Endothelial cell (in vitro differentiated cells): ENCODE measurements around the gene MYLK. TPM values are rescaled to one million over a fixed set of nuclear protein-coding genes. Genes with fewer than 3 reads are reported as not detected.

Experiments used
- DNase-seq: peaks from one replicate; pipeline ENCODE4 v3.0.0; 2021; ENCODE audit warnings: low spot score
- H3K27ac Mint-ChIP-seq: one replicate; pipeline ENCODE4 v1.8.0; 2021; ENCODE audit warnings: mixed read lengths, inconsistent platforms; ENCODE audit not compliant: unreplicated experiment
- H3K27me3 Mint-ChIP-seq: one replicate; pipeline ENCODE4 v1.8.0; 2021; ENCODE audit warnings: mild to moderate bottlenecking, moderate library complexity, mixed read lengths, inconsistent platforms; ENCODE audit not compliant: unreplicated experiment
- H3K36me3 Mint-ChIP-seq: one replicate; pipeline ENCODE4 v1.8.0; 2021; ENCODE audit warnings: mild to moderate bottlenecking, low read depth, mixed read lengths, inconsistent platforms; ENCODE audit not compliant: unreplicated experiment
- H3K4me1 Mint-ChIP-seq: one replicate; pipeline ENCODE4 v1.8.0; 2021; ENCODE audit warnings: mild to moderate bottlenecking, mixed read lengths, inconsistent platforms; ENCODE audit not compliant: unreplicated experiment
- H3K4me3 Mint-ChIP-seq: one replicate; pipeline ENCODE4 v1.8.0; 2021; ENCODE audit warnings: mild to moderate bottlenecking, mixed read lengths, inconsistent platforms; ENCODE audit not compliant: unreplicated experiment
- H3K9me3 Mint-ChIP-seq: one replicate; pipeline ENCODE4 v1.8.0; 2021; ENCODE audit warnings: mixed read lengths, inconsistent platforms; ENCODE audit not compliant: unreplicated experiment
- total RNA-seq: library from RNA; stranded (reverse); fragmentation: NEBNext Ultra II Directional; extraction: Animal tissue kit (Norgen Biotek cat#: 25700); gene quantifications from one replicate; pipeline ENCODE4 v1.2.1, GENCODE V29; 2021; ENCODE audit not compliant: unreplicated experiment
- TF ChIP-seq, protein P1 (sequence below): fragments of 200-600 bp; sonication (generic); IDR thresholded peaks from one replicate; pipeline ENCODE4 v1.5.0; 2021; ENCODE audit warnings: antibody characterized with exemption; ENCODE audit not compliant: unreplicated experiment

MYLK gene
- total RNA-seq, 1 donor from 2014 or later: 7.8 TPM

GRCh38 chr3:123870033-123870432, 14.1 kb downstream of the MYLK start:
- no peaks in the 10 kb centered on the region for H3K4me1 Mint-ChIP-seq
- H3K9me3 Mint-ChIP-seq: no peaks in the 10 kb centered on the region
- H3K4me3 Mint-ChIP-seq: no peak overlapping the region
- TF ChIP-seq, protein P1, sequence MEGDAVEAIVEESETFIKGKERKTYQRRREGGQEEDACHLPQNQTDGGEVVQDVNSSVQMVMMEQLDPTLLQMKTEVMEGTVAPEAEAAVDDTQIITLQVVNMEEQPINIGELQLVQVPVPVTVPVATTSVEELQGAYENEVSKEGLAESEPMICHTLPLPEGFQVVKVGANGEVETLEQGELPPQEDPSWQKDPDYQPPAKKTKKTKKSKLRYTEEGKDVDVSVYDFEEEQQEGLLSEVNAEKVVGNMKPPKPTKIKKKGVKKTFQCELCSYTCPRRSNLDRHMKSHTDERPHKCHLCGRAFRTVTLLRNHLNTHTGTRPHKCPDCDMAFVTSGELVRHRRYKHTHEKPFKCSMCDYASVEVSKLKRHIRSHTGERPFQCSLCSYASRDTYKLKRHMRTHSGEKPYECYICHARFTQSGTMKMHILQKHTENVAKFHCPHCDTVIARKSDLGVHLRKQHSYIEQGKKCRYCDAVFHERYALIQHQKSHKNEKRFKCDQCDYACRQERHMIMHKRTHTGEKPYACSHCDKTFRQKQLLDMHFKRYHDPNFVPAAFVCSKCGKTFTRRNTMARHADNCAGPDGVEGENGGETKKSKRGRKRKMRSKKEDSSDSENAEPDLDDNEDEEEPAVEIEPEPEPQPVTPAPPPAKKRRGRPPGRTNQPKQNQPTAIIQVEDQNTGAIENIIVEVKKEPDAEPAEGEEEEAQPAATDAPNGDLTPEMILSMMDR: no peak
- no peak for DNase-seq
- H3K27ac Mint-ChIP-seq: no peak overlapping the region
- no peaks in the 10 kb centered on the region for H3K27me3 Mint-ChIP-seq
- H3K36me3 Mint-ChIP-seq: peaks cover 4% of the 10 kb centered on the region

- H3K9me3 Mint-ChIP-seq: no peaks in the 10 kb centered on the region
- H3K4me3 Mint-ChIP-seq: no peak overlapping the region
- H3K27ac Mint-ChIP-seq: no peak overlapping the region
- H3K4me1 Mint-ChIP-seq: no peaks in the 10 kb centered on the region
- no peak for DNase-seq
- TF ChIP-seq, protein P1: no peak
- H3K27me3 Mint-ChIP-seq: no peaks in the 10 kb centered on the region
- H3K36me3 Mint-ChIP-seq: peaks cover 4% of the 10 kb centered on the region
Measured at GRCh38 chr3:123869165-123869564, 15.0 kb downstream of the MYLK start.

GRCh38 chr3:123864706-123865105, 19.4 kb downstream of the MYLK start:
- no peak for DNase-seq
- no peaks in the 10 kb centered on the region for H3K27me3 Mint-ChIP-seq
- no peak overlapping the region for H3K4me3 Mint-ChIP-seq
- no peaks in the 10 kb centered on the region for H3K9me3 Mint-ChIP-seq
- no peaks in the 10 kb centered on the region for H3K4me1 Mint-ChIP-seq
- H3K36me3 Mint-ChIP-seq: no peaks in the 10 kb centered on the region
- TF ChIP-seq, protein P1: no peak
- no peak overlapping the region for H3K27ac Mint-ChIP-seq

DNA sequence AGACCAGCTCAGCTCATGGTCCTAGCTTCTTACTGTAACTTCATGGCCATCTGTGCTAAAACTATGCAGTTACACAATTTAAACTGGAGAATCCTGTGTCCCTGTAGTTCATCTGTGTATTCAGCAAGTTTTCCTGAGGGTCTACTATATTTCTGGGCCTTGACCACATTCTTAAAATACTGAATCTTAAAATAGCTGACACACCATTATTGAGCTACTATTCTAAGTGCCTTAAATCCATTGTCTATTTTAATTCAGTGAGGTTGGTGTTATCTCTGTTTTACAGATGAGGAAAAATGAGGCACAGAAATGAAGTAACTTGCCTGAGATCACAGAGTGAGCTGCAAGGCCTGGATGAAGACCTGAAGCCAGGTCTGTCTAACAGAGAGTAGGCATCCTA, 22.0 kb downstream of the MYLK start:
- Mint-ChIP-seq H3K9me3 (no peaks in the 10 kb centered on the region), H3K27ac (no peak overlapping the region), H3K4me1 (no peaks in the 10 kb centered on the region), H3K36me3 (no peaks in the 10 kb centered on the region), H3K4me3 (no peak overlapping the region), H3K27me3 (no peaks in the 10 kb centered on the region)
- TF ChIP-seq, protein P1: no peak
- no peak for DNase-seq

DNA sequence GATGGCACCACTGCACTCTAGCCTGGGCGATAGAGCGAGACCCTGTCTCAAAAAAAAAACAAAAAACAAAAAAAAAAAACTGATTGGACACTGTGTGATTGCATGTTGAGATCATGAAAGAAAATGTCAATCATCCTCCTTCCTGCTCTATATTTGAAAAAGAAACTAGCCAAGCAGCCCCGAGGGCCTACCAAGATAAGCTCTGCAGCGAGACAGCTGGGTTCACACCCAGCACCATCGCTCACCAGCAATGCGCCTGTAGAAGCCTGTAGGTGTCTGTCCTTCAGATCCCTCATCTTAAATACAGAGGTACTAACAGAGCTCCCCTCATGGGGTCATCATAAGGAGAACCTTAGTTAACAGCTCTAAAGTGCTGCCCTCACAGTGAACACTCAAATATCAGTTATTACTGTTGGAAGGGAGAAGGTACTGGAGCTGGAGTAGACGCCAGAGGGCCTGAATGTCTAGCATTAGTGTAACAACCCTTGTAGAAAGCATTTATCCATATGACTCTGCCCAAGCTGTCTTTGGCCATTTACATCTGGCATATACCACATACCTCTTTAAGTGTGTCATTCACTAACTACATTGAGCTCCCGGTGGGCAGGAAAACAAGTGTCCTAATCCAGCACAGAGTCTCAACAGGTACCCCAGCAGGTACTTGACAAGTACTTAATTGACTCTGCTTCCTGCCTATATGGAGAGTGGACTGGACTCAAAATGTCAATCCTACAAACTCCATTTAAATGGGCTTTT, 22.9 kb downstream of the MYLK start:
- TF ChIP-seq, protein P1: no peak
- no peak overlapping the region for H3K27ac Mint-ChIP-seq
- no peak for DNase-seq
- H3K27me3 Mint-ChIP-seq: no peaks in the 10 kb centered on the region
- no peak overlapping the region for H3K4me3 Mint-ChIP-seq
- H3K4me1 Mint-ChIP-seq: no peaks in the 10 kb centered on the region
- no peaks in the 10 kb centered on the region for H3K36me3 Mint-ChIP-seq
- H3K9me3 Mint-ChIP-seq: no peaks in the 10 kb centered on the region
